GM20431 (cell line): Measurements from ENCODE around the gene OARD1.
"Not testable (repeated sequence)": the region's sequence is repeated elsewhere in the genome, so short reads cannot be mapped to it uniquely, and the experiment has no call there.

Experiments
- in situ Hi-C: fragments of 300-500 bp; cut with MseI, MboI; formaldehyde crosslinking; loops from one replicate; pipeline ENCODE4 v1.15.0; 2020; ENCODE audit warnings: low sequenced_read_pairs; ENCODE audit not compliant: unreplicated experiment

The OARD1 gene

DNA sequence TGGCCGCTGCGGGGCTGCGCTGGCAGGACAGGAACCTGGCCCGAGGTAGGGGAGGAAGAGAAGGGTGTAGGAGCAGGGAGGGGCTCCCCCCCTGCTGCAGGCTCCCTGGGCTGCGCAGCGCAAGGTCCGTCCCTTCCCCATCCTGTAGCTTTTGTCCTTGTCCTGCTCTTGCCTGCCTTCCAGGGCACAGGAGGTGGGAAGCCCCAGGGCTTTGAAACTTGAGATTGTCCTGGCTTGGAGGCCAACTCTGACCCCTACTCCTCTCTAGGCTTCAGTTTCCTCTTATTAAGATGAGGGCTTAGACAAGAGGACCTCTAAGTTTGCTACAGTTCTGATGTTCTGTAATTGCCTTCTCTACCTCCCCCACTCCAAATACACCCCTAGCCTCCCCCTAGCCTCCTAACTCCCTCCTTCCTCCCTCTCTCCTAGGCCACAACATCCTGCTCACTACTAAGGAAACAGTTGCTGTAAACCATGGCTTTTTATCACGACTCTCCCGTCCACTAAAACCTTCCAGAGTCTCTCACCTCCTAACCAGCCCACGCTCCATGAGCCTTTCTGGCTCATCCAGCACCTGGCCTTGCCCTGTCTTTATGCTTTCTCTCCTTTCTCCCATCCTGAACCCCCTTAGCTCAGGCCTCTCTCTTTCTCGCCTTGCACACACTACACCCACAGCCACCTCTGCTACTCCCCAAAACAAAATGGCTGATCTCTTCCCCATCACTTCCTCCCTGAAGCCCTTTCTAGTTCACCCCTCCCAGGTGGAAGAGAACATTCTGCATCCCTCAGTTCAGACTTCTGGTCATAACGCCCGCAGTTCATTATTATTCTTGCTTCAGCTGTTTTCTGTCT is 43.4 kb downstream of the OARD1 start:
- in situ Hi-C loops: no loop called here

DNA sequence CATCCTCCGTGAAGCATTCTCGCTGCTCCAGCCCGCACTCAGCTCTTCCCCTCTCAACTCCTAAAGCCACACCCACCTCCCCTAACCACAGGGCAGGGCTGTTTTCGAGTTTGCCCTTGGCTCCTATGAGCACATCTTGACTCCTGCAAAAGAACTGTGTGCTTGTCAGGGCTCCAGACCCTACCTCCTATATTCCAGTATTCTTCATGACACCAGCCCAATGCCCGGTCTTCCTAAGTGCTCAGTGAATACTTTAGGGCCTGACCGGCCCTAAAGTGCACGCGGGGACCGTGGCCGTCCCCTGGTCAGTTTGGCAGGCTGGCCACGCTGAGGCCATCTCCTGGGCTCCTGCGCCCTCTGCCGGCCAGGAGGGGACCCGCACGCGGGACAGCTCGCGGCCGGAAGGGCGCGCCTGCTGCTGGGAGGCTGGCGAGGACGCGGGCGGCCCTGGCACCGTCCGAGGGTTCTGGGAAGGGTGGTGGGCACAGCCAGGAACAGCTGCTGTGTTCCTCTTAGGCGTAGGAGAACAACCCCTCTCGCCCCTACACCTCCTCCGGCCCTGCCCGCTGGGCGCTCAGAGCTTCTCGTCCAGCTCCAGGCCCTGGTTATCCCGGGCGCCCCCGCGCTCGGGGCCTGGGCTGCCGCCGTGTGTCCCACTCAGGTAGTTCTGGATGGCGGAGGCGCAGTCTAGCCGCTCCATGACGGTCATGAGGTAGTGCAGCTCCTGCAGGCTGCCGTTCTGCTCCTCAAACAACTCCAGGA is 44.2 kb downstream of the OARD1 start:
- in situ Hi-C loops: no loop called here

DNA sequence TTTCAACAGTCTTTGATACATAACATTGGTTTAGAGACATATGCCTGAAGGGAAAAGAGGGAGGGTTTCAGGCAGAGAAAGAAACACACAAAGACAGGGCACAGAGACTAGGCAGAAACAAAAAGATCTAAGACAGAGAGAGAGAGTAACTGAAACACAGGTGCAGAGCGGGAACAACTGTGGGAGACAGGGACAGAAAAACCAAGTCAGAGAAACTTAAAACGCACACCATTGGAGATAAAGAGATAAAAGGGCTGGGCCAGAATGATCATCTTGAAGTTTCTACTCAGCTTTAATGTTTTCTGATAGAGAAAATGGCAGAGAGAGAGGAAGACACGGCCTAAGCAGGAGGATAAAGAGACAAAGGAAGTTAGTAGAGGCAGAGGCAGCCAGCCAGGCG is 44.9 kb downstream of the OARD1 start:
- in situ Hi-C loops: no loop called here

DNA sequence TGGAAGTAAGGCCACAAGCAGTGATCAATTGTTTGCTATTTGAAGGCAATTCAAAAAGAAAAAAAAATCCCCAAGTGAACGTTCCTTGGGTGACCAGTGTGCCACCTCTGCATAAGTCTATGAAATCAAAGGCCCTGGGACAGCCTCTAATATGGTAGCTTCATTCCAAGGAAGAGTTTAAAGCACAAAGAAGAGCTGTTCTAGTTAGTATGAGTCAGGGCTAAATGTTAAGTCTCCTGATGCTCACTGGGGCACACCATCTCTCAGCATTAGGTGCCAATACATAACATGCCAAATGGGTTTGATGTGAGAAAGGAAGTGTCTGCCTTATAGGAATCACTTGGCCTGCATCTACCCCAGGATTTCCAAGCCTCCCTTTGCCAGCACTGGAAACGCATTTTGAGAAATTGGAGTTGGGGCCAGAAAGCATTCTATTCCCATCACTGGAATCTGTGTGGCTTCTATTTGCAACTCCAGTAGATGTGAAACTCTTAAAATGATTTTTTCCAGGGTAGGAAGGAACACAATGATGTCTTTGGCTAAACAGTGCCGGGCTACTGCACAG is 46.1 kb downstream of the OARD1 start:
- in situ Hi-C loops: no loop called here

DNA sequence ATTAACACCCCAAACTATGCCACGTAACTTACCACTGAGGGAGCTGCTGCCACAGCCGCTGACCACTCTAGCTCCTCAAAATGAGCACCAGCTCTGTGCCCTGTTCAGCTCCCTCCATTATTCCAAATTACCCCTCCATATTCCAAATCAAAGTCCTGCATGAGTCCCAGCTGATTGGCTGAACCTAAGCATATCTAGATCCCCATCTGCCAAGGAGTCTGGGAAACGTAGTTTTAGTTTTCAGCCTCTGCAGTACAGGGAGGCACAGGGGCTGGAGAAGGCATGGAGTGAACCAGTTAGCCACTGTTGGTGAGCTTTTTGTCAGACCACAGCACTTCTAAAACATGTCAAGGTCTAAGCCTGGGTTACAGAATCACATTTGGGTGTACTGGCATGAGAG is 49.0 kb downstream of the OARD1 start:
- in situ Hi-C loops: no loop called here

DNA sequence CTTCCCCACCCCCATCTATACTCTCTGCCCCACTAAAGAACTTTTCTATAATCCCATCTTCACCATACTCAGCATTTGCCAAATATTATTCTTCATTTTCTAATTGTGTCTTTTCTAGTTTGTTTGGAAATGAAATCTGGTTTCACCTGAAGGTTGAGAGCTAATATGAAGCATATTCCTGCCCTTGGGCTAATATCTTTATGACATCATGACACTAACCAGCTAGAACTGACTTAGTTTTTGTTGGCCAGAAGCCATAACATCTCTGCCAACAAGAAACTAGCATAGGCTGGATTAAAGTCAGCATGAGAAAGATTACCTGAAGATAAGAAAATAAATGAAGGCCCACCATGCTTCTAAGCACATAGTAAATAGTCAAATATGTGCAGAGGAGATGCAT is 49.9 kb downstream of the OARD1 start:
- in situ Hi-C loops: no loop called here

DNA sequence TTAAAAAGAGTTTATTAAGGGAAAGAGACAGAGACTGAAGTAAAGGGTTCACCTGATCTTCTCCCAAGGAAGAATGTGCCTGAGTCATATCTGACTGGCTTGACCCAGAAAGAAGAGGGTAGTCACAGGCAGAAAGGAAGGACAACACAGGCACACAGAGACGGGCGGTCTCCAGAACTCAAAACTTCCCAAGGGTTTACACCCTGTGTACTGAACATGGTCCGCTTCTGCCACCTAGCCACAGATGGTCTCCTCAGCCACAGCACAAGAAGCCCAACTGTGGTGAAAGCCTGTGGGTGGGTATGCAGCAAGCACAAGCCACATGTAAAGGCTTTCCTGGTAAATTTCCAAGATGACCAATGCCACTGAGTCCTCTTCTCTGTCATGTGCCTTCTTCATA is 50.3 kb downstream of the OARD1 start:
- in situ Hi-C loops: no loop called here

DNA sequence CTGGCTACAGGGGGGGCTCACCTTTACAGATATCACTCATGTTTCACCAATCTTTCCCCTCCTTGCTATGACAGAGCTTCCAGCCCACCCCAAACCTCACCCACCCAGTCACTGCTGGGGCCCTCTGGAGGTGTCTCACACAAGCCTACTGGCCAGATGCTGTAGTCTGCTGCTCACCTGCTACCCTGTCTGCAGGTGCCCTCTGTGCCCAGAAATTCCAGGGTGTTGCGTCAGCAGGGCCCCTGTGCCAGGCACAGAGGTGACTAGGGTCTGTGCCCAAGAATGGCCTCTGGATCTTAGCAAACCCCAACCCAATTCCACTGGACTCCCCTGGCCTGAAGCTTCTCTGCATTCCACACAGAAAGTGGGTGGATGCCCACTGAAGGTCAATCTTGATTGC is 54.5 kb downstream of the OARD1 start:
- in situ Hi-C loops: no loop called here

DNA sequence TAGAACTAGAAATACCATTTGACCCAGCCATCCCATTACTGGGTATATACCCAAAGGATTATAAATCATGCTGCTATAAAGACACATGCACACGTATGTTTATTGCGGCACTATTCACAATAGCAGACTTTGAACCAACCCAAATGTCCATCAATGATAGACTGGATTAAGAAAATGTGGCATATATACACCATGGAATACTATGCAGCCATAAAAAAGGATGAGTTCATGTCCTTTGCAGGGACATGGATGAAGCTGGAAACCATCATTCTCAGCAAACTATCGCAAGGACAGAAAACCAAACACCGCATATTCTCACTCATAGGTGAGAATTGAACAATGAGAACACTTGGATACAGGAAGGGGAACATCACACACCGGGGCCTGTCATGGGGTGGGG is 56.3 kb downstream of the OARD1 start:
- in situ Hi-C loops: not testable (repeated sequence)

DNA sequence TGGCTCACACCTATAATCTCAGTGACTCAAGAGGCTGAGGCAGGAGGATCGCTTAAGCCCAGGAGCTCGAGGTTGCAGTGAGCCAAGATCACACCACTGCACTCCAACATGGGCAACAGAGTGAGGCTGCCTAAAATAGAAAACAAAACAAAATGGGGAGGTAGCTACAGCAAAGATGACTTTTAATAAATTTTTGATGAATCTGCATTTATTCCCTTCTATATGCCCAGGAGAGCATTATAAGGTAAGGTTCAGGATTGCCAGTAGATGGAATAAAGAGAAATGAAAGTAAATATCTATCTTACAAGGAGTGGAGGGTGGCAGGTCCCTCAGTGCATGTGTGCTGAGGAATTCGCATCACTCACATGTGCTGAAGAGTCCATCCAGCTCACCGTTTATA is 57.4 kb downstream of the OARD1 start:
- in situ Hi-C loops: no loop called here
